Choroid plexus epithelial cell (primary cell): ENCODE measurements around the gene LAYN.

ENCODE experiments used
- DNase-seq: peaks from one replicate; pipeline ENCODE4 v3.0.0-alpha.2; 2010; ENCODE audit warnings: low read depth
- H3K4me3 ChIP-seq: 2 replicates; pipeline ENCODE4 v1.5.1; 2011; ENCODE audit warnings: low read depth, mild to moderate bottlenecking, control low read depth, low read length, moderate library complexity
- TF ChIP-seq, protein P1 (sequence below): conservative IDR thresholded peaks from 2 replicates; pipeline ENCODE4 v1.5.1; 2011; ENCODE audit warnings: low read depth, mild to moderate bottlenecking, control low read depth, inconsistent platforms, low read length, moderate library complexity

Gene LAYN

DNA sequence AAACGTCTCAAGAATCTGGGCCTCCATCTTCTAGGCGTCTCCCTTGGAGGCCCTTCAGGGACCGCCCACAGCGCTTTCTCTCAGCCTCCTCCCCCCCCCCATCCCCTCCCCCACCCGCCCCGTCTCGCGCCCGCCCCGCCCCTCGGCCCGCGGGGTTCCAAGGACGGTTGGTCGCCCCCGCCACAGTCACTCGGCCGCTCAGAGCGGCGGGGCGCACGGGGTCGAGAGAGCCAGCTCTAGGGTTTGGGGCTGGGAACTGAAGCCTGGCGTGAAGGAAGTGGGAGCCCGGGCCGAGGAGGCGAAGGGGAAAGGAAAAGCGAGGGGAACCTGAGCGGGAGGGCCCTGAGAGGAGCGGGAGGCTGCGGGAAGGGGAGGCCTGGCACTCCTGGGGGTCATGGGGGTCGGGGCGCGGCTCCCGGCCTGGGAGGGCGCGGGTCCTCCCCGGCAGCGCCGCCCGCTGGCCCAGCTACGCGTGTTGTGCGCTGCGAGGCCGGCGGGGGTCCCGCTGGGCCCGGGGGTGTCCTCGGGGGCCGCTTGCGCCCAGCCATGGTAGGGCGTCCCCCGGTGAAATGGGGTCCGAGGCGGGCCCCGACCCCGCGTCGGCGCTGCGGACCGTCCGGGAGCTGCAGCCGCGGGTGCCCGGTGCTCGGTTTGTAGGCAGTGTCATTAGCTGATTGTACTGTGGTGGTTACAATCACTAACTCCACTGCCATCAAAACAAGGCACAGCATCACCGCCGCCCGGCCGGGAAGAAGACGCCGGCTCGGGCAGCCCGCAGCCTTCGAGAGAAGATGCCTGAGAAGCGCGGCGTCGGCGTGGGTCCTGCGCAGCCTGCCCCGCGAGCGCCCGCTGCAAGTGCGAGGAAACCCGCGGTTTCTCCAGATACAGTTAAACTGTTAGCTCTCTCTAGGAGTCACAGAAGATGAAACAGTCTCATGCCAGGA lies 28.0 kb upstream of the LAYN start, which contains the start of gene BTG4:
Gene BTG4, minus strand, starts transcription at position 91 of the 944 bp plus-strand sequence. CDS start 13,610 bp downstream, outside the sequence.
- no peak for DNase-seq
- TF ChIP-seq, protein P1, sequence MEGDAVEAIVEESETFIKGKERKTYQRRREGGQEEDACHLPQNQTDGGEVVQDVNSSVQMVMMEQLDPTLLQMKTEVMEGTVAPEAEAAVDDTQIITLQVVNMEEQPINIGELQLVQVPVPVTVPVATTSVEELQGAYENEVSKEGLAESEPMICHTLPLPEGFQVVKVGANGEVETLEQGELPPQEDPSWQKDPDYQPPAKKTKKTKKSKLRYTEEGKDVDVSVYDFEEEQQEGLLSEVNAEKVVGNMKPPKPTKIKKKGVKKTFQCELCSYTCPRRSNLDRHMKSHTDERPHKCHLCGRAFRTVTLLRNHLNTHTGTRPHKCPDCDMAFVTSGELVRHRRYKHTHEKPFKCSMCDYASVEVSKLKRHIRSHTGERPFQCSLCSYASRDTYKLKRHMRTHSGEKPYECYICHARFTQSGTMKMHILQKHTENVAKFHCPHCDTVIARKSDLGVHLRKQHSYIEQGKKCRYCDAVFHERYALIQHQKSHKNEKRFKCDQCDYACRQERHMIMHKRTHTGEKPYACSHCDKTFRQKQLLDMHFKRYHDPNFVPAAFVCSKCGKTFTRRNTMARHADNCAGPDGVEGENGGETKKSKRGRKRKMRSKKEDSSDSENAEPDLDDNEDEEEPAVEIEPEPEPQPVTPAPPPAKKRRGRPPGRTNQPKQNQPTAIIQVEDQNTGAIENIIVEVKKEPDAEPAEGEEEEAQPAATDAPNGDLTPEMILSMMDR = no peak
- H3K4me3 ChIP-seq = peak within 1 kb of the TSS; percentile 55

GRCh38 chr11:111513240-111513605 lies 27.3 kb upstream of the LAYN start:
- DNase-seq = no peak
- peak overlapping the region; percentile 55 for H3K4me3 ChIP-seq
- TF ChIP-seq, protein P1 = no peak

GRCh38 chr11:111514216-111515031 lies 26.1 kb upstream of the LAYN start, which contains the start of gene HOATZ:
TSS of gene HOATZ (plus strand) at chr11:111514778. CDS start at chr11:111514785, 7 bp downstream.
- peak within 1 kb of the TSS; percentile 49 for H3K4me3 ChIP-seq
- TF ChIP-seq, protein P1 = peak; percentile 36
- DNase-seq = no peak

DNA sequence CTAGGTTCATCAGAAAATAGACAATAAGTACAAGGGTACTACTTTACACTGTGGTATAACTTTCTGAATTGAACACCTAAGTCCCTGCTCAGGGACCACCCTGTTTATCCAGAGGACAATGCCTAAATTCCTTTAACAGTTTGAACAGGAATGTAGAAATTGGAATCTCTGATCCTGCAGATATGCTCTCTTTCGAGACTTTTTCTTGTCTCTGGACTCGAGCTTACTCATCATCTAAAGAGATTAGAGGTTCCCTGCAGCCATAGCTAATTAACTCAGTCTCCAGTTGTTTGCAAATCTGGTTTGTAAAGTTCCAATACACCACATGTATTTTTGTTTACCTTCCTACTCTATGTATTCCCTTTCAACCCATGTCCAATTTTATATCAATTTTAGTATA lies 24.9 kb upstream of the LAYN start:
- H3K4me3 ChIP-seq = no peak overlapping the region
- DNase-seq = no peak
- TF ChIP-seq, protein P1 = no peak

DNA sequence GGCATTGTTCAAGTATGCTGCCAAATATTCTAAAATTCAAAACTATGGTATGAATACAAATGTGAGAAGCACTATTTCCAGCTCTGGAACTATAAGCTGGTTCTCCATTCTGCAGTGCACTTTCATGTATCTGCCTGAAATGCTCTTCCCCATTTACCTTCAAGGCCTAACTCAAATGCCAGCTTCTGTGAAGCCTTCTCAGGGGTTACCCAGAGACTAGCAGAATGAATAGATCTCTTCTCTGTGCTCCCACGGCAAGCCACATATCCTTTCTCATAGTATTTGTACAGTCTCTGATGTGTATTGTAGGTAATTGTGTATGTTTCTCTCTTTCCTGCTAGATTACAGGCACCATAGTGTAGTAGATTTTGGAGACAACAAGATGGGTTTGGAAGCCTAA lies 21.9 kb upstream of the LAYN start:
- H3K4me3 ChIP-seq = no peak overlapping the region
- no peak for DNase-seq
- TF ChIP-seq, protein P1 = no peak

DNA sequence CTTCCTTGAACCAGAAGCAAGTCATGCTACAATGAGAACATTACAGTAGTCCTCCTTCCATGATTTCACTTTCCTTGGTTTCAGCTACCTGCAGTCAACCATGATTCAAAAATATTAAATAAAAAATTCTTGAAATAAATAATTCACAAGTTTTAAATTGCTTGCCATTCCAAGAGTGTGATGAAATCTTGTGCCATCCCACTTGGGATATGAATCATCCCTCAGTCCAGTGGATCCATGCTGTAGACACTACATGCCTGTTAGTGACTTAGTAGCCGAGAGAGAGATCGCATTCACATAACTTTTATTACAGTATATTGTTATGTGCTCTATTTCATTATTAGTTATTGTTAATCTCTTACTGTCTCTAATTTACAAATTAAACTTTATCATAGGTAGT lies 20.0 kb upstream of the LAYN start:
- DNase-seq = peak; percentile 39
- TF ChIP-seq, protein P1 = no peak
- H3K4me3 ChIP-seq = no peak overlapping the region
